Measurements from ENCODE around the gene ZNF292.

GRCh38 chr6:87282743-87283142 lies 127.4 kb downstream of the ZNF292 start:
- TF ChIP-seq CTCF (IDR thresholded peaks at IDR 0.05; ENCODE audit: low read depth, low read length, poor library complexity, severe bottlenecking) (no peak), EZH2phosphoT487 (IDR thresholded peaks at IDR 0.05; ENCODE audit: borderline replicate concordance, low read length) (no peak)
